Mucosa of descending colon (tissue), 3 donors: ENCODE measurements around the gene VAMP2. TPM values are rescaled to one million over a fixed set of nuclear protein-coding genes. Genes with fewer than 3 reads are reported as not detected.

Experiments used
- ATAC-seq: fragments of 200-7000 bp; cut with Tn5 transposase; one replicate; pipeline ENCODE4 v1.9.1; 2020; ENCODE audit warnings: mild to moderate bottlenecking, moderate library complexity
- DNase-seq, 3 donors: peaks; one replicate each; pipeline ENCODE4 v3.0.0-alpha.2; 2020
- H3K36me3 ChIP-seq: fragments of 200-600 bp; one replicate; pipeline ENCODE4 v1.8.0; 2021; ENCODE audit warnings: low read depth, mild to moderate bottlenecking
- H3K4me1 ChIP-seq: fragments of 200-600 bp; one replicate; pipeline ENCODE4 v1.8.0; 2021; ENCODE audit warnings: low read depth, mild to moderate bottlenecking
- H3K4me3 ChIP-seq: fragments of 200-600 bp; one replicate; pipeline ENCODE4 v1.8.0; 2021; ENCODE audit warnings: mild to moderate bottlenecking
- H3K9me3 ChIP-seq: fragments of 200-600 bp; one replicate; pipeline ENCODE4 v1.8.0; 2021; ENCODE audit warnings: mild to moderate bottlenecking
- CTCF ChIP-seq: fragments of 200-600 bp; IDR thresholded peaks from one replicate; pipeline ENCODE4 v1.8.0; 2022; ENCODE audit warnings: antibody characterized with exemption, mild to moderate bottlenecking
- intact Hi-C, 2 donors: fragments of 100-400 bp; cut with DNase I in 1 of 2; cut with micrococcal nuclease in 1 of 2; formaldehyde crosslinking; loops; one replicate each; pipeline versions ENCODE4 v1.11.0 to v1.11.1; 2022; cut with DNase I, micrococcal nuclease
- total RNA-seq, 3 donors: library from RNA; stranded (reverse); fragmentation: NEBNext Ultra II Directional in 2 of 3; extraction: Animal tissue kit (Norgen Biotek cat#: 25700) in 2 of 3; gene quantifications; one replicate each; pipeline versions ENCODE4 v1.2.1 to v1.2.4, GENCODE V29; 2021 to 2023
- donor health status: DM: no; HTN: no; CAD: no; lungs with moderate emphysema.
- donor health status: DM: no; HTN: no; CAD: no.
- donor health status: DM: no; HTN: yes; CAD: no.

Gene VAMP2
- total RNA-seq, 3 donors from 2014 or later: 56.4 to 77.2 (median 62.8) TPM

- DNase-seq: peak; percentile 88 to 96 (median 90)
- intact Hi-C loops: no loop called here
- no peak for TF ChIP-seq CTCF
- Histone ChIP-seq H3K36me3 (peaks cover 29% of the 10 kb centered on the region), H3K9me3 (no peaks in the 10 kb centered on the region), H3K4me1 (peaks cover 37% of the 10 kb centered on the region), H3K4me3 (peak overlapping the region; percentile 6)
- peak; percentile 26 for ATAC-seq
These were observed 11.6 kb downstream of the VAMP2 start for GRCh38 chr17:8151120-8151640.

GRCh38 chr17:8150194-8151119 is 12.3 kb downstream of the VAMP2 start:
- Histone ChIP-seq H3K9me3 (no peaks in the 10 kb centered on the region), H3K4me3 (no peak overlapping the region), H3K4me1 (peaks cover 37% of the 10 kb centered on the region), H3K36me3 (peaks cover 32% of the 10 kb centered on the region)
- peak in 2 of 3 donors; percentile 46 to 55 for DNase-seq
- intact Hi-C loops: no loop called here
- ATAC-seq: no peak
- TF ChIP-seq CTCF: no peak

- H3K36me3 ChIP-seq: peaks cover 32% of the 10 kb centered on the region
- ATAC-seq: no peak
- peaks cover 32% of the 10 kb centered on the region for H3K4me1 ChIP-seq
- intact Hi-C loops: no loop called here
- TF ChIP-seq CTCF: no peak
- peak in 1 of 3 donors; percentile 55 for DNase-seq
- no peak overlapping the region for H3K4me3 ChIP-seq
- H3K9me3 ChIP-seq: no peaks in the 10 kb centered on the region
These were observed 13.1 kb downstream of the VAMP2 start for GRCh38 chr17:8149419-8150193.

GRCh38 chr17:8148560-8148959 is 14.2 kb downstream of the VAMP2 start:
- ATAC-seq (no peak), DNase-seq (peak in 1 of 3 donors; percentile 45)
- TF ChIP-seq CTCF: no peak
- intact Hi-C loops: no loop called here
- Histone ChIP-seq H3K36me3 (peaks cover 32% of the 10 kb centered on the region), H3K4me1 (peaks cover 23% of the 10 kb centered on the region), H3K9me3 (no peaks in the 10 kb centered on the region), H3K4me3 (no peak overlapping the region)

- peak in 1 of 3 donors; percentile 40 for DNase-seq
- peaks cover 17% of the 10 kb centered on the region for H3K4me1 ChIP-seq
- no peak for ATAC-seq
- no peak overlapping the region for H3K4me3 ChIP-seq
- intact Hi-C loops: no loop called here
- peaks cover 32% of the 10 kb centered on the region for H3K36me3 ChIP-seq
- TF ChIP-seq CTCF: no peak
- no peaks in the 10 kb centered on the region for H3K9me3 ChIP-seq
These were observed 14.8 kb downstream of the VAMP2 start for GRCh38 chr17:8147805-8148404.
